KMS-11 (cell line): ENCODE measurements around the gene TRIO.
A peak's percentile ranks its signal among the peaks of the same experiment; 100 is the strongest.

Source experiments
- H2AFZ ChIP-seq: fragments of 200-600 bp; sonication (generic); 2 replicates; pipeline ENCODE4 v1.6.1; 2016; ENCODE audit warnings: antibody characterized with exemption, mixed run types, low read depth
- H3K27ac ChIP-seq: fragments of 200-600 bp; sonication (generic); 2 replicates; pipeline ENCODE4 v1.6.1; 2016; ENCODE audit warnings: mild to moderate bottlenecking, mixed run types
- H3K27me3 ChIP-seq: fragments of 200-600 bp; sonication (generic); 2 replicates; pipeline ENCODE4 v1.6.1; 2017; ENCODE audit warnings: mild to moderate bottlenecking, low read depth, mixed run types, moderate library complexity; ENCODE audit not compliant: insufficient read depth
- H3K36me3 ChIP-seq: fragments of 200-600 bp; sonication (generic); 2 replicates; pipeline ENCODE4 v1.6.1; 2017; ENCODE audit warnings: mild to moderate bottlenecking, mixed run types; ENCODE audit not compliant: insufficient read depth
- H3K4me1 ChIP-seq: fragments of 200-600 bp; sonication (generic); 2 replicates; pipeline ENCODE4 v1.6.1; 2016; ENCODE audit warnings: mild to moderate bottlenecking, low read depth, mixed run types; ENCODE audit not compliant: poor library complexity, severe bottlenecking
- H3K4me2 ChIP-seq: fragments of 200-600 bp; sonication (generic); 2 replicates; pipeline ENCODE4 v1.7.0; 2016; ENCODE audit warnings: mild to moderate bottlenecking, mixed run types
- H3K4me3 ChIP-seq: fragments of 200-600 bp; sonication (generic); IDR thresholded peaks from 2 replicates; pipeline ENCODE4 v1.6.1; 2017; ENCODE audit warnings: low read depth, low read length, mixed read lengths; ENCODE audit not compliant: insufficient read depth
- H3K79me2 ChIP-seq: fragments of 200-600 bp; sonication (generic); 2 replicates; pipeline ENCODE4 v1.6.1; 2016; ENCODE audit warnings: low read depth, mixed run types; ENCODE audit not compliant: insufficient read depth
- H3K9ac ChIP-seq: fragments of 200-600 bp; sonication (generic); 2 replicates; pipeline ENCODE4 v1.6.1; 2016; ENCODE audit warnings: mild to moderate bottlenecking, mixed run types
- H4K20me1 ChIP-seq: fragments of 200-600 bp; sonication (generic); 2 replicates; pipeline ENCODE4 v1.6.1; 2016; ENCODE audit warnings: mild to moderate bottlenecking, mixed run types; ENCODE audit not compliant: insufficient read depth
- TF ChIP-seq, protein P1 (sequence below): fragments of 200-600 bp; sonication (generic); conservative IDR thresholded peaks from 2 replicates; pipeline ENCODE4 v1.6.1; 2017; ENCODE audit warnings: low read depth, mild to moderate bottlenecking, antibody characterized with exemption, low read length, moderate library complexity, mixed read lengths

Gene TRIO

DNA sequence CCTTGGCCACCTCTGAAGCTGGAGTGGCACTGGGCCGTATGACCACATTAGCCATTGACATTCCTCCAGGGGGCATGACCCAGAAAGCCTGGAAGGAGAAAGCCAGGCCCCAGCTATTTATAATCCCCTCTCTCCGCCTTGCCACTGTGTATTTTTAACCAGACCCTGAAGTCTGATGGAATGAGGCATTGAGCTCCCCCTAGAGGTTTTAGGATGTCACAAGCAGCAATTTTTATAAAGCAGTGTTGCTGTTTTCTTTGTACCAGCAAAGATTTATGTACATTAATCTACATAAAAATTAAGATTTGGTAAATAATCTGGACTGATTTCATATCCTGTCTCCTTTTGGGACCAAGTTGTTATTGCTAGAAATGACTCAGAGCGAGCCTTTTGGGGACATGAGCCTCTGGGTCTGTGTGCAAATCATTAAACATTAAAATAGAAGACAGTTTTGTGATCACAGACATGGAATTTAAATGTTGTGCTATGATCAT is 127.1 kb downstream of the TRIO start:
- H3K4me2 ChIP-seq: peak overlapping the region; percentile 40

DNA sequence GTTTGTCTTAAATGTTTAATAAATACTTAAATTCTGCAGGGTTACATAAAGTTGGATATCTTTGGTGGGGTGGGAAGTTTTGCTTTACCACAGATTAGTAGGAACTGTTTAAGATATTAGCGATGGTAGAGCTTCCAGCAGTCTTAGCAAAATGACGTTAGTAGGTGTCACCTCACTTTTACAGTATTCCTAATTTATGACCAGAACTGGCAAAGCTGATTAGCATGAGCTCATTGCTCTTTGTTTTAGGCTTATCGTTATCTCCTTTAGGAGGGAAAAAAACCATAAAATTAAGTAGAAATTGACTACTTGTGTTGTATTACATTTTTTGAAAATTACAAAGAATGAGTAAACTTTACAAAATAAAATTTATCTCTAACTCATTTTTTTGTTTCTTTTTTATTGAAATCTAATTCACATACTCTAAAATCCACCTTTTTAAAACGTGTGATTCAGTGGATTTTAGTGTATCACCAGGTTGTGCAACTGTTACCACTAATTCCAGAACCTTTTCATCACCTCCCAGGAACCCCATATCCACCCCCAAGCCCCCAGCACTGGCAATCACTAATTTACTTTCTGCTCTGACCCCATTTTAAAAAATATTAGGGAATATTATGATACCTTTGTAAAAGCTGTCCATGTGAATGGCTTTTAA is 129.5 kb downstream of the TRIO start:
- TF ChIP-seq, protein P1, sequence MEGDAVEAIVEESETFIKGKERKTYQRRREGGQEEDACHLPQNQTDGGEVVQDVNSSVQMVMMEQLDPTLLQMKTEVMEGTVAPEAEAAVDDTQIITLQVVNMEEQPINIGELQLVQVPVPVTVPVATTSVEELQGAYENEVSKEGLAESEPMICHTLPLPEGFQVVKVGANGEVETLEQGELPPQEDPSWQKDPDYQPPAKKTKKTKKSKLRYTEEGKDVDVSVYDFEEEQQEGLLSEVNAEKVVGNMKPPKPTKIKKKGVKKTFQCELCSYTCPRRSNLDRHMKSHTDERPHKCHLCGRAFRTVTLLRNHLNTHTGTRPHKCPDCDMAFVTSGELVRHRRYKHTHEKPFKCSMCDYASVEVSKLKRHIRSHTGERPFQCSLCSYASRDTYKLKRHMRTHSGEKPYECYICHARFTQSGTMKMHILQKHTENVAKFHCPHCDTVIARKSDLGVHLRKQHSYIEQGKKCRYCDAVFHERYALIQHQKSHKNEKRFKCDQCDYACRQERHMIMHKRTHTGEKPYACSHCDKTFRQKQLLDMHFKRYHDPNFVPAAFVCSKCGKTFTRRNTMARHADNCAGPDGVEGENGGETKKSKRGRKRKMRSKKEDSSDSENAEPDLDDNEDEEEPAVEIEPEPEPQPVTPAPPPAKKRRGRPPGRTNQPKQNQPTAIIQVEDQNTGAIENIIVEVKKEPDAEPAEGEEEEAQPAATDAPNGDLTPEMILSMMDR: no peak
- Histone ChIP-seq H3K36me3 (no peaks in the 10 kb centered on the region), H3K9ac (no peak overlapping the region), H3K27ac (no peak overlapping the region), H4K20me1 (0 out of 2 replicates have a peak, but pooled peaks cover 2% of the 10 kb centered on the region), H3K4me2 (no peak overlapping the region), H3K4me3 (no peak overlapping the region), H2AFZ (no peak overlapping the region), H3K27me3 (no peaks in the 10 kb centered on the region), H3K4me1 (peaks cover 38% of the 10 kb centered on the region), H3K79me2 (peaks cover 39% of the 10 kb centered on the region)

More for the DNA sequence above, 127.1 kb downstream of the TRIO start:
- H3K36me3 ChIP-seq: no peaks in the 10 kb centered on the region
- H3K27me3 ChIP-seq: no peaks in the 10 kb centered on the region
- no peak overlapping the region for H3K27ac ChIP-seq
- no peak overlapping the region for H2AFZ ChIP-seq
- TF ChIP-seq, protein P1: peak; percentile 93
- no peak overlapping the region for H3K4me3 ChIP-seq
- H3K79me2 ChIP-seq: peaks cover 53% of the 10 kb centered on the region
- H3K4me1 ChIP-seq: peaks cover 55% of the 10 kb centered on the region
- H3K9ac ChIP-seq: no peak overlapping the region
- H4K20me1 ChIP-seq: 0 out of 2 replicates have a peak, but pooled peaks cover 4% of the 10 kb centered on the region

DNA sequence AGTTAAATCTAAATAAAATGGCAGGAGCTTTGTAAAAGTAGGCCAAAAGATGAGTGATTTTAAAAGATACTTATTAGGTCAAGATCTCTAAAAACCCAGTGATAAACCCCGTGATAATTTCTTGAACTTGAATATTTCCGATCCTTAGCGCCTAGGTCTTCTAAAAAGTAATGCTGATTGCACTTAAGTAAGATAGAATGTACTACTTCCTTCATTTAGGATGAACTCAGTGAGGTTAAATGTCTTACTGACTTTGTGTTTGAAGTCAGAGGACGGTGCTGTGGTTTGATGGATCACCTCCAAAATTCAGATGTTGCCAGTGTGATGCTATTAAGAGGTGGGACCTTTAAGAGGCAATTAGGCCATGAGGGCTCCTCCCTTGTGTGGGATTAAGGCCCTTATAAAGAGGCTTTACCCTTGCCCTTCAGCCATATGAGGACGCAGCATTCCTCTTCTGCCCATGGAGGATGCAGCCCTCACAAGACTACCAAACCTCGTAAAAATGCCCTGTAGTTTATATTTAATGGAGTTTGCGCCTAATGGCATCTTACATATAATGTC is 130.1 kb downstream of the TRIO start:
- TF ChIP-seq, protein P1: no peak
- H3K4me3 ChIP-seq: no peak overlapping the region
- no peak overlapping the region for H3K27ac ChIP-seq
- H3K4me1 ChIP-seq: peaks cover 32% of the 10 kb centered on the region
- no peak overlapping the region for H3K4me2 ChIP-seq
- peaks cover 33% of the 10 kb centered on the region for H3K79me2 ChIP-seq
- H3K27me3 ChIP-seq: no peaks in the 10 kb centered on the region
- H4K20me1 ChIP-seq: 0 out of 2 replicates have a peak, but pooled peaks cover 2% of the 10 kb centered on the region
- no peak overlapping the region for H2AFZ ChIP-seq
- H3K36me3 ChIP-seq: no peaks in the 10 kb centered on the region
- no peak overlapping the region for H3K9ac ChIP-seq

DNA sequence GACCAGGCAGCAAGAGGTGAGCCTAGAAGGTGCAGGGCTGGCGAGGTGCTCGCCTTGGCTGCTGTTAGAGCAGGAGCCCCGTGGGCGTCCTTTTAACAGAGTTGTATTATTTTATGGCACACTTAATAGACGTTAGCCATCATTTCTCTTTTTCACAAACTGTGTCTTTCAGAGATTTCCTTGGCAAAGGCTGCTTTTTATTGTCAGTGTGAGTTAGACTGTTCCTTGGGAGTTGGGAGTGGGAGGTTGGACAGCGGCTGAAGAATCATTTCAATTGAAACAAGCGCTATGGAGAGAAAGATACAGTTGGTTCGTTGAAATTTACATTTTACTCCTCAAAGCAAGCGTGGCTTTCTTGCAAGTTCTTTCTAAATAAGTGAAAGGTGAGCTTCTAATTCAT is 133.2 kb downstream of the TRIO start:
- Histone ChIP-seq H3K4me1 (peaks cover 18% of the 10 kb centered on the region), H3K27me3 (no peaks in the 10 kb centered on the region), H3K4me3 (no peak overlapping the region), H3K36me3 (no peaks in the 10 kb centered on the region), H2AFZ (no peak overlapping the region), H3K4me2 (no peak overlapping the region), H4K20me1 (0 out of 2 replicates have a peak, but pooled peaks cover 2% of the 10 kb centered on the region), H3K9ac (no peak overlapping the region), H3K27ac (no peak overlapping the region), H3K79me2 (peaks cover 9% of the 10 kb centered on the region; the same call in 1 of the 2 replicates)
- TF ChIP-seq, protein P1: no peak
